Transverse colon (tissue), 4 donors: ENCODE measurements around the gene TFCP2L1. TPM values are rescaled to one million over a fixed set of nuclear protein-coding genes. Genes with fewer than 3 reads are reported as not detected.
"Not testable (repeated sequence)": the region's sequence is repeated elsewhere in the genome, so short reads cannot be mapped to it uniquely, and the experiment has no call there.

Experiments used
- DNase-seq: peaks from one replicate; pipeline ENCODE4 v3.0.0-alpha.2; 2019
- H3K27ac ChIP-seq, 4 donors: fragments of 200-600 bp; sonication (generic); 2 replicates each; pipeline ENCODE4 v1.5.1; 2016 to 2018; ENCODE audit warnings: inconsistent platforms in 4 of 4
- H3K27me3 ChIP-seq: fragments of 200-600 bp; sonication (generic); 2 replicates; pipeline ENCODE4 v1.5.1; 2017; ENCODE audit warnings: inconsistent platforms
- H3K36me3 ChIP-seq, 4 donors: fragments of 200-600 bp; sonication (generic); 2 replicates each; pipeline ENCODE4 v1.5.1; 2017 to 2019; ENCODE audit warnings: inconsistent platforms in 4 of 4
- H3K4me1 ChIP-seq, 4 donors: fragments of 200-600 bp; sonication (generic); 2 replicates each; pipeline ENCODE4 v1.5.1; 2017 to 2020; ENCODE audit warnings: inconsistent platforms in 4 of 4
- H3K4me3 ChIP-seq, 4 donors: fragments of 200-600 bp; sonication (generic); 1 replicate in 1 of 4; 2 replicates in 3 of 4; pipeline versions ENCODE4 v1.5.1 to v1.6.1; 2017 to 2019; ENCODE audit warnings: inconsistent platforms in 4 of 4
- H3K9me3 ChIP-seq, 2 donors: fragments of 200-600 bp; sonication (generic); 2 replicates each; pipeline ENCODE4 v1.5.1; 2017 to 2019; ENCODE audit warnings: inconsistent platforms in 2 of 2
- EP300 ChIP-seq: sonication (generic); formaldehyde crosslinking; IDR thresholded peaks from one replicate; pipeline ENCODE4 v1.6.1; 2017; ENCODE audit warnings: antibody characterized with exemption, low read depth
- POLR2A ChIP-seq: fragments of 450-650 bp; IDR thresholded peaks from one replicate; pipeline ENCODE4 v1.6.1; 2016; ENCODE audit warnings: antibody characterized with exemption, mild to moderate bottlenecking, moderate library complexity
- POLR2AphosphoS5 ChIP-seq, 3 donors: sonication (generic); formaldehyde crosslinking; IDR thresholded peaks; one replicate each; pipeline ENCODE4 v1.6.1; 2016; ENCODE audit warnings: antibody characterized with exemption in 3 of 3
- WGBS, 2 donors: methylation state at CpG; one replicate each; pipeline ENCODE4 v1.1.5; 2018; ENCODE audit warnings: low coverage in 1 of 2; 5-methylcytosine and 5-hydroxymethylcytosine counted together
- in situ Hi-C, 4 donors: fragments of 200-750 bp; cut with MboI; loops; one replicate each; pipeline versions ENCODE4 v1.15.0 to v1.15.1; 2017; ENCODE audit warnings: low sequenced_read_pairs in 3 of 4, low pct_ligation_motif_present in 1 of 4, low pct_unique_long_range_greater_than_20kb in 1 of 4
- intact Hi-C: fragments of 100-400 bp; cut with DNase I; formaldehyde crosslinking; loops from one replicate; pipeline ENCODE4 v1.15.1; 2023; ENCODE audit warnings: low total_unique reads
- total RNA-seq, 4 donors: library from RNA; depleted of rRNA; stranded (reverse); fragments of >200 nt; gene quantifications; one replicate each; pipeline ENCODE4 v1.1.0, GENCODE V29; 2016
- TF ChIP-seq, protein P1 (sequence below), 5 experiments: fragments of 200-600 bp in 3 of 5; fragments of 450-650 bp in 2 of 5; sonication (generic) in 3 of 5; IDR thresholded peaks; 1 replicate in 2 of 5; 2 replicates in 3 of 5; pipeline ENCODE4 v1.5.1; 2016 to 2017; ENCODE audit warnings: antibody characterized with exemption in 5 of 5, inconsistent platforms in 3 of 5, mild to moderate bottlenecking in 2 of 5, moderate library complexity in 1 of 5

TFCP2L1 gene
- total RNA-seq, 4 donors from 2014 or later: 52.7 to 167 (median 146) TPM

GRCh38 chr2:121272596-121272995 lies 12.4 kb downstream of the TFCP2L1 start:
- Histone ChIP-seq H3K9me3 (no peaks in the 10 kb centered on the region), H3K27ac (no peak overlapping the region), H3K36me3 (no peaks in the 10 kb centered on the region), H3K4me1 (peaks cover 0 to 15% (median 4%) of the 10 kb centered on the region in 4 donors), H3K27me3 (no peaks in the 10 kb centered on the region), H3K4me3 (no peak overlapping the region)
- intact Hi-C loops (no loop called here), in situ Hi-C loops (no loop called here)
- 91% methylated on average over 3 of the region's 3 CpGs; no CpG with 5 or more reads in 1 of the 2 donors for WGBS, 2 donors
- TF ChIP-seq POLR2AphosphoS5 (IDR thresholded peaks at IDR 0.05): no peak
- TF ChIP-seq EP300: no peak
- TF ChIP-seq, protein P1, sequence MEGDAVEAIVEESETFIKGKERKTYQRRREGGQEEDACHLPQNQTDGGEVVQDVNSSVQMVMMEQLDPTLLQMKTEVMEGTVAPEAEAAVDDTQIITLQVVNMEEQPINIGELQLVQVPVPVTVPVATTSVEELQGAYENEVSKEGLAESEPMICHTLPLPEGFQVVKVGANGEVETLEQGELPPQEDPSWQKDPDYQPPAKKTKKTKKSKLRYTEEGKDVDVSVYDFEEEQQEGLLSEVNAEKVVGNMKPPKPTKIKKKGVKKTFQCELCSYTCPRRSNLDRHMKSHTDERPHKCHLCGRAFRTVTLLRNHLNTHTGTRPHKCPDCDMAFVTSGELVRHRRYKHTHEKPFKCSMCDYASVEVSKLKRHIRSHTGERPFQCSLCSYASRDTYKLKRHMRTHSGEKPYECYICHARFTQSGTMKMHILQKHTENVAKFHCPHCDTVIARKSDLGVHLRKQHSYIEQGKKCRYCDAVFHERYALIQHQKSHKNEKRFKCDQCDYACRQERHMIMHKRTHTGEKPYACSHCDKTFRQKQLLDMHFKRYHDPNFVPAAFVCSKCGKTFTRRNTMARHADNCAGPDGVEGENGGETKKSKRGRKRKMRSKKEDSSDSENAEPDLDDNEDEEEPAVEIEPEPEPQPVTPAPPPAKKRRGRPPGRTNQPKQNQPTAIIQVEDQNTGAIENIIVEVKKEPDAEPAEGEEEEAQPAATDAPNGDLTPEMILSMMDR (IDR thresholded peaks at IDR 0.05): no peak
- no peak for TF ChIP-seq POLR2A
- no peak for DNase-seq

GRCh38 chr2:121269436-121269835 lies 15.6 kb downstream of the TFCP2L1 start:
- WGBS, 2 donors: 91 to 100% methylated on average over 1 to 7 of the region's 7 CpGs
- H3K4me3 ChIP-seq, H3K27me3 ChIP-seq, H3K9me3 ChIP-seq, H3K36me3 ChIP-seq, H3K27ac ChIP-seq, intact Hi-C loops, in situ Hi-C loops: not testable (repeated sequence)
- H3K4me1 ChIP-seq: peaks cover 0 to 15% (median 4%) of the 10 kb centered on the region in 4 donors
- peak; percentile 2 for DNase-seq

DNA sequence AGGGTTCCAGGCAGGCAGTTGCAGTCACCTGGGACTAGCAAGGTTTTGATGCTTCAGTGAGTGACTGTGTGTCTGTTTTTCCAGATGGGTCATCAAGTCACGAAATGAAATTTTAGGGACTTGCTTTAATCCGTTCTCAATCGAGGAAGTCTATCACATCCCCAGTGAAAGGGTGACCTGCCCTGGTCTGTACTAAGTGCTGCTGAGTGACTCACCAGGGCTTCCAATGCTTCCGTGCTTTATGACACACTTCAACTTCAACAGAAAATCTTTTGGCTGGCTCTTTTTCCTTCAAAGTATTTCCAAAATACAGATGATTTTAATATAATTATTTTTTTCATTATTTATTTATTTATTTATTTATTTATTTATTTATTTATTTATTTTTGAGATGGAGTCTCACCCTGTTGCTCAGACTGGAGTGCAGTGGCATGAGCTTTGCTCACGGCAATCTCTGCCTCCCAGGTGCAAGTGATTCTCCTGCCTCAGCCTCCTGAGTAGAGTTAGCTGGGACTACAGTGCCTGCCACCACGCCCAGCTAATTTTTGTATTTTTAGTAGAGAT lies 18.4 kb downstream of the TFCP2L1 start:
- 66% methylated on average over 3 to 6 of the region's 6 CpGs for WGBS, 2 donors
- Histone ChIP-seq H3K4me3 (no peak overlapping the region), H3K27me3 (no peaks in the 10 kb centered on the region), H3K9me3 (no peaks in the 10 kb centered on the region), H3K4me1 (peaks cover 0 to 5% (median 0%) of the 10 kb centered on the region in 4 donors), H3K27ac (no peak overlapping the region), H3K36me3 (no peaks in the 10 kb centered on the region)
- TF ChIP-seq POLR2A (no peak), POLR2AphosphoS5 (IDR thresholded peaks at IDR 0.05) (no peak), EP300 (no peak)
- TF ChIP-seq, protein P1 (IDR thresholded peaks at IDR 0.05): no peak
- no peak for DNase-seq
- intact Hi-C loops (no loop called here), in situ Hi-C loops (no loop called here)

DNA sequence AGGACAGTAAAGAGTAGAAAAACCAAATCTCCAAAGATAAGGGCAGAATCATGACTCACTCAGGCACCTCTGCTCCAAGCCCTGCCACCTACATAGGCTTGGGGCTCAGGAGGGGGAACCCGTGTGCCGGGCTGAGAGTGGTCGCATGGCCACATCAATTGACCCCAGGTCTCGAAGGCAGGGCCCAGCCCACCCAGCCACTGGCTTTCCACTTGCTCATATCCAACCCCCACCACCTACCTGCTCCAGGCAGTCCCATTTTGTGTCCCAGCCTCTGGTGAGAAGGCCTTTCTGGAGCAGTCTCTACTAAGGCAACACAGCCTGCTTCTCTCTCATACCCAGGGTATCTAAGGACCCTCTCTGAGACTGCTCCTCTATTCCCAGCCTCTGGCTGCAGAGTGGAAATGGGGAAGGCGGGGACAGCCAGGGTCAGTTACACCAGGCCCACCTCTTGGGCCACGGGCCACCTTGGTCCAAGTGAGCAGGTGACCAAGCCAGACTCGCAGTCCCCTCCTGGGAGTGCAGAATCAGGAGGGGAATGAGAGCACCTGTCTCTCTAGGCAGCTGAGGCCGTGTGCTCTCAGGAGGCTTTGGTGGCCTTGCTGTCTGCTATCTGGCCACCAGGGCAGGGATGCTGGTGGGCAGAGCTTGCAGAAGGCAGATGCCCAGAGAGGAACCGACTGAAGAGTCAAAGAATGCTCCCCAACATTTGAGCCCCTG lies 20.8 kb downstream of the TFCP2L1 start:
- H3K9me3 ChIP-seq: no peaks in the 10 kb centered on the region
- intact Hi-C loops (no loop called here), in situ Hi-C loops (no loop called here)
- no peaks in the 10 kb centered on the region for H3K36me3 ChIP-seq
- H3K27me3 ChIP-seq: no peaks in the 10 kb centered on the region
- WGBS, 2 donors: 82% methylated on average over 9 of the region's 9 CpGs; no CpG with 5 or more reads in 1 of the 2 donors
- H3K4me3 ChIP-seq: no peak overlapping the region
- no peak for DNase-seq
- no peak overlapping the region for H3K27ac ChIP-seq
- TF ChIP-seq POLR2AphosphoS5 (IDR thresholded peaks at IDR 0.05): no peak
- TF ChIP-seq, protein P1 (IDR thresholded peaks at IDR 0.05): no peak
- H3K4me1 ChIP-seq: peaks cover 4 to 24% (median 15%) of the 10 kb centered on the region in 4 donors
